ENCODE results near the gene ARID1B.

GRCh38 chr6:156948807-156949206 is 171.6 kb downstream of the ARID1B start:
- TF ChIP-seq CTCF (IDR thresholded peaks at IDR 0.05 in 8 of 11, conservative IDR thresholded peaks at IDR 0.05 in 3 of 11) (no peak), POLR2A (IDR thresholded peaks at IDR 0.05) (no peak), POLR2AphosphoS5 (IDR thresholded peaks at IDR 0.05) (no peak)
